Measurements from ENCODE around the gene TTLL11.

- TF ChIP-seq REST (IDR thresholded peaks at IDR 0.05; ENCODE audit: low read depth) (no peak), FOXM1 (IDR thresholded peaks at IDR 0.05; ENCODE audit: borderline replicate concordance, low read depth) (no peak), YY1 (IDR thresholded peaks at IDR 0.05; ENCODE audit: low read depth) (no peak), EP300 (IDR thresholded peaks at IDR 0.05; ENCODE audit: borderline replicate concordance) (no peak), MAX (IDR thresholded peaks at IDR 0.05) (no peak), TEAD4 (IDR thresholded peaks at IDR 0.05) (no peak), NFIC (IDR thresholded peaks at IDR 0.05) (no peak), RAD21 (IDR thresholded peaks at IDR 0.05; ENCODE audit: low read depth) (no peak), EGR1 (IDR thresholded peaks at IDR 0.05) (no peak)
These were observed 180.1 kb downstream of the TTLL11 start for GRCh38 chr9:121912812-121913627.

Data from Ishikawa (cell line).